Ishikawa (cell line): ENCODE data around the gene TMEM151A.

Source experiments
- CEBPB ChIP-seq: IDR thresholded peaks from 2 replicates; pipeline ENCODE4 v1.6.1; 2012
- CREB1 ChIP-seq: IDR thresholded peaks from 2 replicates; pipeline ENCODE4 v1.6.1; 2012; ENCODE audit warnings: low read depth
- EGR1 ChIP-seq: IDR thresholded peaks from 2 replicates; pipeline ENCODE4 v1.6.1; 2012
- EP300 ChIP-seq: IDR thresholded peaks from 2 replicates; pipeline ENCODE4 v1.6.1; 2012; ENCODE audit warnings: borderline replicate concordance
- FOXM1 ChIP-seq: IDR thresholded peaks from 2 replicates; pipeline ENCODE4 v1.6.1; 2012; ENCODE audit warnings: low read depth, borderline replicate concordance
- MAX ChIP-seq: IDR thresholded peaks from 2 replicates; pipeline ENCODE4 v1.6.1; 2012
- NFIC ChIP-seq: IDR thresholded peaks from 2 replicates; pipeline ENCODE4 v1.6.1; 2012
- RAD21 ChIP-seq: IDR thresholded peaks from 2 replicates; pipeline ENCODE4 v1.6.1; 2012; ENCODE audit warnings: low read depth
- REST ChIP-seq: IDR thresholded peaks from 2 replicates; pipeline ENCODE4 v1.6.1; 2012; ENCODE audit warnings: low read depth, mild to moderate bottlenecking
- TAF1 ChIP-seq: IDR thresholded peaks from 2 replicates; pipeline ENCODE4 v1.6.1; 2012; ENCODE audit warnings: low read depth, mild to moderate bottlenecking
- TCF12 ChIP-seq: IDR thresholded peaks from 2 replicates; pipeline ENCODE4 v1.6.1; 2012; ENCODE audit warnings: low read depth
- TEAD4 ChIP-seq: IDR thresholded peaks from 2 replicates; pipeline ENCODE4 v1.6.1; 2012
- USF1 ChIP-seq: IDR thresholded peaks from 2 replicates; pipeline ENCODE4 v1.6.1; 2012
- YY1 ChIP-seq: IDR thresholded peaks from 2 replicates; pipeline ENCODE4 v1.6.1; 2012; ENCODE audit warnings: low read depth
- ZBTB7A ChIP-seq: IDR thresholded peaks from 2 replicates; pipeline ENCODE4 v1.6.1; 2012; ENCODE audit warnings: low read depth

TMEM151A gene

GRCh38 chr11:66337103-66337899 is 45.6 kb downstream of the TMEM151A start:
- TF ChIP-seq FOXM1 (no peak), TAF1 (no peak), RAD21 (no peak), REST (no peak), TEAD4 (no peak), ZBTB7A (no peak), USF1 (no peak), NFIC (no peak), CREB1 (no peak), EP300 (no peak), MAX (no peak), CEBPB (no peak), TCF12 (no peak), EGR1 (no peak), YY1 (no peak)

GRCh38 chr11:66338276-66339161 is 46.8 kb downstream of the TMEM151A start:
- no peak for TF ChIP-seq MAX
- TF ChIP-seq CEBPB = no peak
- TF ChIP-seq ZBTB7A = no peak
- no peak for TF ChIP-seq REST
- no peak for TF ChIP-seq YY1
- no peak for TF ChIP-seq EGR1
- TF ChIP-seq FOXM1 = no peak
- no peak for TF ChIP-seq USF1
- no peak for TF ChIP-seq NFIC
- TF ChIP-seq TAF1 = no peak
- TF ChIP-seq CREB1 = no peak
- no peak for TF ChIP-seq TEAD4
- TF ChIP-seq RAD21 = no peak

- TF ChIP-seq RAD21 = no peak
- no peak for TF ChIP-seq NFIC
- no peak for TF ChIP-seq TCF12
Observed at GRCh38 chr11:66339162-66339675, 47.5 kb downstream of the TMEM151A start.

- TF ChIP-seq NFIC (no peak), CREB1 (no peak), TAF1 (no peak), EP300 (no peak)
Observed at GRCh38 chr11:66339686-66340483, 48.2 kb downstream of the TMEM151A start.
